HepG2 (cell line): ENCODE measurements around the gene SYT7.

Source experiments
- CBX1 ChIP-seq: IDR thresholded peaks from one replicate; pipeline ENCODE4 v1.6.1; 2016; ENCODE audit warnings: antibody characterized with exemption, low read depth
- CEBPB ChIP-seq: IDR thresholded peaks from 2 replicates; pipeline ENCODE4 v1.6.1; 2011; ENCODE audit warnings: low read depth, low read length, improper control_type of control experiment, borderline replicate concordance
- EZH2 ChIP-seq: conservative IDR thresholded peaks from 2 replicates; pipeline ENCODE4 v1.6.1; 2012; ENCODE audit warnings: mild to moderate bottlenecking, low read depth, low read length, moderate library complexity
- MXI1 ChIP-seq: IDR thresholded peaks from 3 replicates; pipeline ENCODE4 v1.6.1; 2012; ENCODE audit warnings: low read depth, low read length, inconsistent platforms, borderline replicate concordance
- NR2C2 ChIP-seq: sonication (generic); formaldehyde crosslinking; IDR thresholded peaks from 2 replicates; pipeline ENCODE4 v1.4.0; 2020; ENCODE audit warnings: missing genetic modification reagents, mild to moderate bottlenecking, moderate library complexity, borderline replicate concordance
- ZNF530 ChIP-seq: sonication (generic); formaldehyde crosslinking; IDR thresholded peaks from 2 replicates; pipeline ENCODE4 v1.5.0; 2020; ENCODE audit warnings: low read depth, mild to moderate bottlenecking, missing genetic modification reagents
- TF ChIP-seq, protein P1 (sequence below): sonication (generic); formaldehyde crosslinking; IDR thresholded peaks from 2 replicates; pipeline ENCODE4 v1.4.0; 2020; ENCODE audit warnings: missing genetic modification reagents
- TF ChIP-seq, protein P2 (sequence below): sonication (generic); formaldehyde crosslinking; IDR thresholded peaks from 2 replicates; pipeline ENCODE4 v1.4.0; 2020; ENCODE audit warnings: missing genetic modification reagents
- TF ChIP-seq, protein P3 (sequence below): sonication (generic); formaldehyde crosslinking; IDR thresholded peaks from 2 replicates; pipeline ENCODE4 v1.5.0; 2020; ENCODE audit warnings: mild to moderate bottlenecking, missing genetic modification reagents, moderate library complexity

DNA sequence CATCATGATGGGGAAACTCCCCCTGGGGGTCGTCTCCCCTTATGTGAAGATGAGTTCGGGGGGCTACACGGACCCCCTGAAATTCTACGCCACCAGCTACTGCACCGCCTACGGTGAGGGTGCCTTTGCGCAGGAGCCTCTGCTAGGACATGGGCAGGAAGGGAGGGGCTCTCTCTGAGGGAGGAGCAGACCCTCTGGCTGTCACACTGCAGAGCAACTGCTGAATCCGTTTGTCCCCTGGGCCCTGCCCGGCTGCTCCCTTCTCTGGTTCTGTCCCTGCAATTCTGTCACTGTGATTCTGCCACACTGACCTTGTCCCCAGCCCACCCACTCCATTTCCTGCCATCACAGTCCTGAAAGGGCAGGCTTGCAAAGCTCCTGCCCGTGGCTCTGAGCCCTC, 99.1 kb downstream of the SYT7 start:
- TF ChIP-seq EZH2 (no peak), MXI1 (no peak), CBX1 (no peak), ZNF530 (CRISPR knock-in tag) (no peak), NR2C2 (CRISPR knock-in tag) (no peak), CEBPB (no peak)
- TF ChIP-seq, protein P1, sequence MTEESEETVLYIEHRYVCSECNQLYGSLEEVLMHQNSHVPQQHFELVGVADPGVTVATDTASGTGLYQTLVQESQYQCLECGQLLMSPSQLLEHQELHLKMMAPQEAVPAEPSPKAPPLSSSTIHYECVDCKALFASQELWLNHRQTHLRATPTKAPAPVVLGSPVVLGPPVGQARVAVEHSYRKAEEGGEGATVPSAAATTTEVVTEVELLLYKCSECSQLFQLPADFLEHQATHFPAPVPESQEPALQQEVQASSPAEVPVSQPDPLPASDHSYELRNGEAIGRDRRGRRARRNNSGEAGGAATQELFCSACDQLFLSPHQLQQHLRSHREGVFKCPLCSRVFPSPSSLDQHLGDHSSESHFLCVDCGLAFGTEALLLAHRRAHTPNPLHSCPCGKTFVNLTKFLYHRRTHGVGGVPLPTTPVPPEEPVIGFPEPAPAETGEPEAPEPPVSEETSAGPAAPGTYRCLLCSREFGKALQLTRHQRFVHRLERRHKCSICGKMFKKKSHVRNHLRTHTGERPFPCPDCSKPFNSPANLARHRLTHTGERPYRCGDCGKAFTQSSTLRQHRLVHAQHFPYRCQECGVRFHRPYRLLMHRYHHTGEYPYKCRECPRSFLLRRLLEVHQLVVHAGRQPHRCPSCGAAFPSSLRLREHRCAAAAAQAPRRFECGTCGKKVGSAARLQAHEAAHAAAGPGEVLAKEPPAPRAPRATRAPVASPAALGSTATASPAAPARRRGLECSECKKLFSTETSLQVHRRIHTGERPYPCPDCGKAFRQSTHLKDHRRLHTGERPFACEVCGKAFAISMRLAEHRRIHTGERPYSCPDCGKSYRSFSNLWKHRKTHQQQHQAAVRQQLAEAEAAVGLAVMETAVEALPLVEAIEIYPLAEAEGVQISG (CRISPR knock-in tag): no peak
- TF ChIP-seq, protein P2, sequence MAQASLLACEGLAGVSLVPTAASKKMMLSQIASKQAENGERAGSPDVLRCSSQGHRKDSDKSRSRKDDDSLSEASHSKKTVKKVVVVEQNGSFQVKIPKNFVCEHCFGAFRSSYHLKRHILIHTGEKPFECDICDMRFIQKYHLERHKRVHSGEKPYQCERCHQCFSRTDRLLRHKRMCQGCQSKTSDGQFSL (CRISPR knock-in tag): no peak
- TF ChIP-seq, protein P3, sequence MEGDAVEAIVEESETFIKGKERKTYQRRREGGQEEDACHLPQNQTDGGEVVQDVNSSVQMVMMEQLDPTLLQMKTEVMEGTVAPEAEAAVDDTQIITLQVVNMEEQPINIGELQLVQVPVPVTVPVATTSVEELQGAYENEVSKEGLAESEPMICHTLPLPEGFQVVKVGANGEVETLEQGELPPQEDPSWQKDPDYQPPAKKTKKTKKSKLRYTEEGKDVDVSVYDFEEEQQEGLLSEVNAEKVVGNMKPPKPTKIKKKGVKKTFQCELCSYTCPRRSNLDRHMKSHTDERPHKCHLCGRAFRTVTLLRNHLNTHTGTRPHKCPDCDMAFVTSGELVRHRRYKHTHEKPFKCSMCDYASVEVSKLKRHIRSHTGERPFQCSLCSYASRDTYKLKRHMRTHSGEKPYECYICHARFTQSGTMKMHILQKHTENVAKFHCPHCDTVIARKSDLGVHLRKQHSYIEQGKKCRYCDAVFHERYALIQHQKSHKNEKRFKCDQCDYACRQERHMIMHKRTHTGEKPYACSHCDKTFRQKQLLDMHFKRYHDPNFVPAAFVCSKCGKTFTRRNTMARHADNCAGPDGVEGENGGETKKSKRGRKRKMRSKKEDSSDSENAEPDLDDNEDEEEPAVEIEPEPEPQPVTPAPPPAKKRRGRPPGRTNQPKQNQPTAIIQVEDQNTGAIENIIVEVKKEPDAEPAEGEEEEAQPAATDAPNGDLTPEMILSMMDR (CRISPR knock-in tag): no peak
